ENCODE measurements around the gene B3GALT2.

DNA sequence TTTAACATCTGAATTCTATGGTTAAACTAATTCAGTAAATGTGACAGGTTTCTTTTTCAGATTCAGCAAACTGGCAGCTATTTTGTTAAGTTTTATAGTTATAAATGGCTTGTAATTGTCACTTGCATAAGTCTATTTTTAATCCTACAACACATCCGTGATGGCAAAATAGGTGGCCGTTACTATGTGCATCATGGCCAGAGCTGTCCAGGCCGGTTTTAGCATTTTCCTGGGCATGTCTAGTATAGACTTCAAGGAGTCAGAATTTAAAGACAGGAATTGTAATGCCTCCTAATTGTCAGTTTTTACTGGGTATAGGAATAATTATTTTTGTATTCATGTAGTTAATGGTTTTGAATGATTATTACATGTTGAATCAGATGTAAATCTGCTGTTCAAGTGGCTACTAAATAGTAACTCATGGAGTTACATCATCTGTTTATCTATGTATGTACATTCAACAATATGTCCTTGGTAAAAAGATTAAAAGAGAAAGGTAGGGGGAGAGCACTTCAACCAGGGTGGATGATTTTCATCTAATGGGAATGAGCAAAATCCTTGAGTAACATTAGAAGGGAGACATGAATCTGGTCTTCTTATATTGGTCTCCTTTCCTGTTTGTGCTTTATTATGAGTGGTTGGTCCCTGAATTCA lies 3.2 kb upstream of the B3GALT2 start:
- TF ChIP-seq, protein P1, sequence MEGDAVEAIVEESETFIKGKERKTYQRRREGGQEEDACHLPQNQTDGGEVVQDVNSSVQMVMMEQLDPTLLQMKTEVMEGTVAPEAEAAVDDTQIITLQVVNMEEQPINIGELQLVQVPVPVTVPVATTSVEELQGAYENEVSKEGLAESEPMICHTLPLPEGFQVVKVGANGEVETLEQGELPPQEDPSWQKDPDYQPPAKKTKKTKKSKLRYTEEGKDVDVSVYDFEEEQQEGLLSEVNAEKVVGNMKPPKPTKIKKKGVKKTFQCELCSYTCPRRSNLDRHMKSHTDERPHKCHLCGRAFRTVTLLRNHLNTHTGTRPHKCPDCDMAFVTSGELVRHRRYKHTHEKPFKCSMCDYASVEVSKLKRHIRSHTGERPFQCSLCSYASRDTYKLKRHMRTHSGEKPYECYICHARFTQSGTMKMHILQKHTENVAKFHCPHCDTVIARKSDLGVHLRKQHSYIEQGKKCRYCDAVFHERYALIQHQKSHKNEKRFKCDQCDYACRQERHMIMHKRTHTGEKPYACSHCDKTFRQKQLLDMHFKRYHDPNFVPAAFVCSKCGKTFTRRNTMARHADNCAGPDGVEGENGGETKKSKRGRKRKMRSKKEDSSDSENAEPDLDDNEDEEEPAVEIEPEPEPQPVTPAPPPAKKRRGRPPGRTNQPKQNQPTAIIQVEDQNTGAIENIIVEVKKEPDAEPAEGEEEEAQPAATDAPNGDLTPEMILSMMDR (IDR thresholded peaks at IDR 0.05), result no peak
- TF ChIP-seq POLR2A (IDR thresholded peaks at IDR 0.05), result no peak

Data from ovary (tissue), 3 donors.